Kidney epithelial cell (primary cell): ENCODE measurements around the gene TAF1B. TPM values are rescaled to one million over a fixed set of nuclear protein-coding genes. Genes with fewer than 3 reads are reported as not detected.

ENCODE experiments used
- DNase-seq: peaks from one replicate; pipeline ENCODE4 v3.0.0-alpha.2; 2010; ENCODE audit warnings: low read depth
- H3K27me3 ChIP-seq: 2 replicates; pipeline ENCODE4 v1.6.0; 2011; ENCODE audit warnings: low read length; ENCODE audit not compliant: control insufficient read depth, insufficient read depth
- H3K36me3 ChIP-seq: 2 replicates; pipeline ENCODE4 v1.5.1; 2011; ENCODE audit warnings: low read length; ENCODE audit not compliant: control insufficient read depth, insufficient read depth
- H3K4me3 ChIP-seq: 2 replicates; pipeline ENCODE4 v1.5.1; 2011; ENCODE audit warnings: low read depth, mild to moderate bottlenecking, control low read depth, low read length
- CTCF ChIP-seq: IDR thresholded peaks from 2 replicates; pipeline ENCODE4 v1.5.1; 2011; ENCODE audit warnings: mild to moderate bottlenecking, moderate library complexity, low read length, control low read depth, inconsistent platforms; ENCODE audit not compliant: insufficient read depth, poor library complexity, severe bottlenecking
- total RNA-seq: library from RNA; depleted of rRNA; stranded (reverse); fragments of >200 nt; gene quantifications from 2 replicates; pipeline ENCODE4 v1.2.3, GENCODE V29; 2015

Gene TAF1B
- total RNA-seq, 1 donor from 2014 or later, result 15.0 TPM

- no peak for DNase-seq
- Histone ChIP-seq H3K36me3 (no peaks in the 10 kb centered on the region), H3K4me3 (no peak overlapping the region), H3K27me3 (no peaks in the 10 kb centered on the region)
- no peak for TF ChIP-seq CTCF
Measured at GRCh38 chr2:9877726-9878125, 34.5 kb downstream of the TAF1B start.

- Histone ChIP-seq H3K36me3 (no peaks in the 10 kb centered on the region), H3K4me3 (no peak overlapping the region), H3K27me3 (no peaks in the 10 kb centered on the region)
- no peak for TF ChIP-seq CTCF
- no peak for DNase-seq
Measured at GRCh38 chr2:9879455-9880194, 36.4 kb downstream of the TAF1B start.

- TF ChIP-seq CTCF, result no peak
- Histone ChIP-seq H3K4me3 (no peak overlapping the region), H3K36me3 (no peaks in the 10 kb centered on the region), H3K27me3 (no peaks in the 10 kb centered on the region)
- DNase-seq, result no peak
Measured at GRCh38 chr2:9883897-9884296, 40.6 kb downstream of the TAF1B start.

- Histone ChIP-seq H3K36me3 (no peaks in the 10 kb centered on the region), H3K27me3 (no peaks in the 10 kb centered on the region), H3K4me3 (no peak overlapping the region)
- no peak for DNase-seq
- TF ChIP-seq CTCF, result no peak
Measured at GRCh38 chr2:9884436-9884835, 41.2 kb downstream of the TAF1B start.

- DNase-seq, result no peak
- Histone ChIP-seq H3K4me3 (no peak overlapping the region), H3K27me3 (no peaks in the 10 kb centered on the region), H3K36me3 (no peaks in the 10 kb centered on the region)
- no peak for TF ChIP-seq CTCF
Measured at GRCh38 chr2:9885036-9885684, 41.9 kb downstream of the TAF1B start.
